Adipocyte (in vitro differentiated cells): Measurements from ENCODE around the gene ARL15.
A peak's percentile ranks its signal among the peaks of the same experiment; 100 is the strongest.

Experiments
- DNase-seq: peaks from one replicate; pipeline ENCODE4 v3.0.0-alpha.2; 2015; ENCODE audit warnings: low read depth
- H3K27me3 ChIP-seq: replicated peaks from 2 replicates; pipeline ENCODE4 v1.7.0; 2013; ENCODE audit warnings: mild to moderate bottlenecking, low read length, moderate library complexity; ENCODE audit not compliant: control insufficient read depth, insufficient read depth
- H3K36me3 ChIP-seq: 2 replicates; pipeline ENCODE4 v1.7.0; 2013; ENCODE audit warnings: low read length, mild to moderate bottlenecking, moderate library complexity; ENCODE audit not compliant: control insufficient read depth, insufficient read depth, severe bottlenecking
- H3K4me1 ChIP-seq: 2 replicates; pipeline ENCODE4 v1.7.0; 2013; ENCODE audit warnings: mild to moderate bottlenecking, low read length, moderate library complexity; ENCODE audit not compliant: control insufficient read depth, insufficient read depth
- H3K4me3 ChIP-seq: 2 replicates; pipeline ENCODE4 v1.7.0; 2013; ENCODE audit warnings: mild to moderate bottlenecking, low read length, moderate library complexity
- H3K9ac ChIP-seq: 2 replicates; pipeline ENCODE4 v1.7.0; 2013; ENCODE audit warnings: mild to moderate bottlenecking, low read length, moderate library complexity
- H3K9me3 ChIP-seq: 2 replicates; pipeline ENCODE4 v1.7.0; 2013; ENCODE audit warnings: mild to moderate bottlenecking, low read length, moderate library complexity; ENCODE audit not compliant: control insufficient read depth

ARL15 gene

DNA sequence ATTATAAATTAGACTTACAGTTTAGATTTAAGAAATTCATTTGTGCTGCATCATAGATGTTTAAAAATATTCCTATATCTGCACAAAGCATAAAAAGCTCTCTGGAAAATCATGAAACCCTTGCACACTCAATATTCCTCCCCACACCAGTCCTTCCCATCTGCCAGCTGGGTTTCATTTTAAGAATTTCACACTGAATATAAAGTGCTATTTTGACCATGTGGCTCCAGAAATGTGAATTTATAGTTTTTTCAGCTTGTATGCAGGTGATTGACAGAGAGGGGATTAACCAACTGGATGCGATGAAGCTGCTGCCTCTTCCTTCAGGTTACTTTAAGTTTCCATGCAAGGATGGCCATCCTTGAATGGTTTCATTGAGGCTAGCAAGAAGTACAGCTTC, 403.6 kb downstream of the ARL15 start:
- Histone ChIP-seq H3K4me3 (no peak overlapping the region), H3K4me1 (peaks cover 14% of the 10 kb centered on the region), H3K36me3 (no peaks in the 10 kb centered on the region), H3K9me3 (no peaks in the 10 kb centered on the region), H3K27me3 (no peaks in the 10 kb centered on the region), H3K9ac (no peak overlapping the region)
- DNase-seq = no peak

DNA sequence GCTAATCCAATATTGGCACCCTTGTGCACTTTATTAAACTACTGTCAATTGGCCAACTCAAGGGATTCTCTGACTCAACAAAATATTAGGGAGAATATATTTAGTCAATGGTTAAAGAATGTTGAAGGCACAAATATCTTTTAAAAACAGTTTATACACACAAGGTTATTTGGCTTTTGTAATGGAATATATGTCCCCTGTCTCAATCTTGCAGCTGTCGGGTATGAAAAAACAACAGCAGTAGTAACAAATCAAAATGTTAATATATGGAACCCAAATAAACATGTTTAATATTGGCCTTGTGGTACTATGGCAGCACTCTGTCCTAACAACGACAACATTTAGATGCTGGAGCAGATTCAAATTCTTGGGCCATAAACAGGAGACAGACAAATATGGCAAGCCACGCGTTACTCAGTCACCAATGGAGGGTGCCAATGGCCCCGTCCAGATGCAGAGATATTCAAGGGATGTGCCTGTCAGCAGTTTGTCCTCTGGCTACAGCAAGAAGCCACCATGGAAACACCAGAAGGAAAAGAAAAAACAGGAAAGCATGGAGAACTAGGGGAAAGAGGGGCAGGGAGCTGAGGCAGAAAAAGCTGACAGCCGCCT, 408.0 kb downstream of the ARL15 start:
- H3K27me3 ChIP-seq = no peaks in the 10 kb centered on the region

GRCh38 chr5:53900677-53901076, 409.7 kb downstream of the ARL15 start:
- no peak for DNase-seq
- peaks cover 15% of the 10 kb centered on the region for H3K4me1 ChIP-seq
- no peaks in the 10 kb centered on the region for H3K9me3 ChIP-seq
- H3K9ac ChIP-seq = no peak overlapping the region
- no peaks in the 10 kb centered on the region for H3K27me3 ChIP-seq
- no peaks in the 10 kb centered on the region for H3K36me3 ChIP-seq
- no peak overlapping the region for H3K4me3 ChIP-seq

More for the DNA sequence above, 408.0 kb downstream of the ARL15 start:
- no peak for DNase-seq
- no peak overlapping the region for H3K9ac ChIP-seq
- no peak overlapping the region for H3K4me3 ChIP-seq
- H3K9me3 ChIP-seq = no peaks in the 10 kb centered on the region
- H3K36me3 ChIP-seq = no peaks in the 10 kb centered on the region
- peaks cover 15% of the 10 kb centered on the region for H3K4me1 ChIP-seq

- DNase-seq = no peak
Measured at GRCh38 chr5:53895091-53895683, 415.2 kb downstream of the ARL15 start.

GRCh38 chr5:53893626-53894025, 416.7 kb downstream of the ARL15 start:
- Histone ChIP-seq H3K27me3 (no peaks in the 10 kb centered on the region), H3K4me3 (no peak overlapping the region), H3K9me3 (no peaks in the 10 kb centered on the region), H3K9ac (no peak overlapping the region), H3K4me1 (no peaks in the 10 kb centered on the region), H3K36me3 (no peaks in the 10 kb centered on the region)
- no peak for DNase-seq

More at GRCh38 chr5:53895091-53895683, 415.2 kb downstream of the ARL15 start:
- no peak overlapping the region for H3K4me3 ChIP-seq
- H3K4me1 ChIP-seq = no peaks in the 10 kb centered on the region
- H3K9ac ChIP-seq = no peak overlapping the region
- H3K27me3 ChIP-seq = no peaks in the 10 kb centered on the region
- H3K36me3 ChIP-seq = no peaks in the 10 kb centered on the region
- H3K9me3 ChIP-seq = no peaks in the 10 kb centered on the region

GRCh38 chr5:53892224-53892623, 418.1 kb downstream of the ARL15 start:
- Histone ChIP-seq H3K9ac (no peak overlapping the region), H3K4me1 (no peaks in the 10 kb centered on the region), H3K27me3 (no peaks in the 10 kb centered on the region), H3K9me3 (no peaks in the 10 kb centered on the region), H3K4me3 (no peak overlapping the region), H3K36me3 (no peaks in the 10 kb centered on the region)
- peak; percentile 30 for DNase-seq

GRCh38 chr5:53891159-53891558, 419.2 kb downstream of the ARL15 start:
- no peaks in the 10 kb centered on the region for H3K36me3 ChIP-seq
- DNase-seq = no peak
- no peaks in the 10 kb centered on the region for H3K27me3 ChIP-seq
- no peak overlapping the region for H3K4me3 ChIP-seq
- no peak overlapping the region for H3K9ac ChIP-seq
- no peaks in the 10 kb centered on the region for H3K9me3 ChIP-seq
- H3K4me1 ChIP-seq = no peaks in the 10 kb centered on the region

GRCh38 chr5:53890490-53890889, 419.9 kb downstream of the ARL15 start:
- H3K9ac ChIP-seq = no peak overlapping the region
- H3K4me3 ChIP-seq = no peak overlapping the region
- DNase-seq = no peak
- H3K4me1 ChIP-seq = no peaks in the 10 kb centered on the region
- no peaks in the 10 kb centered on the region for H3K9me3 ChIP-seq
- no peaks in the 10 kb centered on the region for H3K27me3 ChIP-seq
- no peaks in the 10 kb centered on the region for H3K36me3 ChIP-seq

GRCh38 chr5:53884844-53885243, 425.5 kb downstream of the ARL15 start:
- Histone ChIP-seq H3K36me3 (no peaks in the 10 kb centered on the region), H3K4me3 (no peak overlapping the region), H3K9me3 (no peaks in the 10 kb centered on the region), H3K4me1 (peaks cover 6% of the 10 kb centered on the region), H3K9ac (no peak overlapping the region), H3K27me3 (no peaks in the 10 kb centered on the region)
- peak; percentile 22 for DNase-seq

GRCh38 chr5:53884417-53884816, 426.0 kb downstream of the ARL15 start:
- Histone ChIP-seq H3K4me3 (no peak overlapping the region), H3K4me1 (peaks cover 6% of the 10 kb centered on the region), H3K9me3 (no peaks in the 10 kb centered on the region), H3K9ac (no peak overlapping the region), H3K27me3 (no peaks in the 10 kb centered on the region), H3K36me3 (no peaks in the 10 kb centered on the region)
- no peak for DNase-seq

GRCh38 chr5:53882676-53883031, 427.7 kb downstream of the ARL15 start:
- H3K4me3 ChIP-seq = no peak overlapping the region
- no peaks in the 10 kb centered on the region for H3K27me3 ChIP-seq
- peak; percentile 38 for DNase-seq
- H3K9ac ChIP-seq = no peak overlapping the region
- H3K4me1 ChIP-seq = peaks cover 8% of the 10 kb centered on the region
- no peaks in the 10 kb centered on the region for H3K36me3 ChIP-seq
- H3K9me3 ChIP-seq = no peaks in the 10 kb centered on the region
